ENCODE data around the gene BICD2.
"Not testable (repeated sequence)": the region's sequence is repeated elsewhere in the genome, so short reads cannot be mapped to it uniquely, and the experiment has no call there.

BICD2 gene

GRCh38 chr9:92769990-92770359 is 5.3 kb upstream of the BICD2 start:
- Histone ChIP-seq H3K9me3 (ENCODE audit: control insufficient read depth, insufficient read depth, low read length) (no peaks in the 10 kb centered on the region), H3K4me2 (ENCODE audit: low read length) (no peak overlapping the region), H4K20me1 (ENCODE audit: control insufficient read depth, insufficient read depth, low read depth, low read length) (no peaks in the 10 kb centered on the region), H3K9me2 (replicated peaks; ENCODE audit: control insufficient read depth, low read length) (no peaks in the 10 kb centered on the region), H3K4me3 (ENCODE audit: low read length) (no peak overlapping the region), H3K79me2 (ENCODE audit: control insufficient read depth, low read length) (no peaks in the 10 kb centered on the region), H3F3A (ENCODE audit: control insufficient read depth, insufficient read depth) (no peaks in the 10 kb centered on the region), H3K27me3 (ENCODE audit: control insufficient read depth, low read length) (no peaks in the 10 kb centered on the region; the same call in 1 of the 2 replicates), H3K27ac (ENCODE audit: low read depth, low read length) (no peak overlapping the region), H3K36me3 (ENCODE audit: control insufficient read depth, low read length) (peaks cover 3% of the 10 kb centered on the region), H3K4me1 (ENCODE audit: control insufficient read depth, low read length) (peaks cover 19% of the 10 kb centered on the region)
- no peak for TF ChIP-seq CTCF (IDR thresholded peaks at IDR 0.05; ENCODE audit: low read depth, low read length, poor library complexity, severe bottlenecking)
- TF ChIP-seq EZH2phosphoT487 (IDR thresholded peaks at IDR 0.05; ENCODE audit: borderline replicate concordance, low read length) = no peak

- H3K9me3 ChIP-seq (ENCODE audit: control insufficient read depth, insufficient read depth, low read length) = no peaks in the 10 kb centered on the region
- H3K4me1 ChIP-seq (ENCODE audit: control insufficient read depth, low read length) = peaks cover 19% of the 10 kb centered on the region
- H3K36me3 ChIP-seq (ENCODE audit: control insufficient read depth, low read length) = peaks cover 5% of the 10 kb centered on the region
- H3K27me3 ChIP-seq (ENCODE audit: control insufficient read depth, low read length) = no peaks in the 10 kb centered on the region; the same call in 1 of the 2 replicates
- no peaks in the 10 kb centered on the region for H4K20me1 ChIP-seq (ENCODE audit: control insufficient read depth, insufficient read depth, low read depth, low read length)
- TF ChIP-seq EZH2phosphoT487 (IDR thresholded peaks at IDR 0.05; ENCODE audit: borderline replicate concordance, low read length) (no peak), CTCF (IDR thresholded peaks at IDR 0.05; ENCODE audit: low read depth, low read length, poor library complexity, severe bottlenecking) (no peak)
- no peak overlapping the region for H3K4me2 ChIP-seq (ENCODE audit: low read length)
- H3K4me3 ChIP-seq (ENCODE audit: low read length) = no peak overlapping the region
- H3K9me2 ChIP-seq (replicated peaks; ENCODE audit: control insufficient read depth, low read length) = no peaks in the 10 kb centered on the region
- H3K27ac ChIP-seq (ENCODE audit: low read depth, low read length) = no peak overlapping the region
- peaks cover 3% of the 10 kb centered on the region for H3K79me2 ChIP-seq (ENCODE audit: control insufficient read depth, low read length)
- H3F3A ChIP-seq (ENCODE audit: control insufficient read depth, insufficient read depth) = no peaks in the 10 kb centered on the region
Observed at GRCh38 chr9:92769286-92769685, 4.7 kb upstream of the BICD2 start.

- peaks cover 19% of the 10 kb centered on the region for H3K4me1 ChIP-seq (ENCODE audit: control insufficient read depth, low read length)
- H3K9me2 ChIP-seq (replicated peaks; ENCODE audit: control insufficient read depth, low read length); H3K4me2 ChIP-seq (ENCODE audit: low read length); H3K79me2 ChIP-seq (ENCODE audit: control insufficient read depth, low read length); H3F3A ChIP-seq (ENCODE audit: control insufficient read depth, insufficient read depth); H4K20me1 ChIP-seq (ENCODE audit: control insufficient read depth, insufficient read depth, low read depth, low read length); H3K27ac ChIP-seq (ENCODE audit: low read depth, low read length); H3K4me3 ChIP-seq (ENCODE audit: low read length); H3K9me3 ChIP-seq (ENCODE audit: control insufficient read depth, insufficient read depth, low read length); H3K36me3 ChIP-seq (ENCODE audit: control insufficient read depth, low read length); H3K27me3 ChIP-seq (ENCODE audit: control insufficient read depth, low read length): not testable (repeated sequence)
Observed at GRCh38 chr9:92768816-92769215, 4.2 kb upstream of the BICD2 start.

GRCh38 chr9:92767066-92768054 is 2.7 kb upstream of the BICD2 start:
- Histone ChIP-seq H3K4me3 (ENCODE audit: low read length) (no peak overlapping the region), H3K4me1 (ENCODE audit: control insufficient read depth, low read length) (peaks cover 32% of the 10 kb centered on the region), H3F3A (ENCODE audit: control insufficient read depth, insufficient read depth) (no peaks in the 10 kb centered on the region), H3K4me2 (ENCODE audit: low read length) (no peak overlapping the region), H3K9me2 (replicated peaks; ENCODE audit: control insufficient read depth, low read length) (no peaks in the 10 kb centered on the region), H3K27me3 (ENCODE audit: control insufficient read depth, low read length) (no peaks in the 10 kb centered on the region), H3K9me3 (ENCODE audit: control insufficient read depth, insufficient read depth, low read length) (no peaks in the 10 kb centered on the region), H3K27ac (ENCODE audit: low read depth, low read length) (no peak overlapping the region), H4K20me1 (ENCODE audit: control insufficient read depth, insufficient read depth, low read depth, low read length) (peaks cover 7% of the 10 kb centered on the region), H3K36me3 (ENCODE audit: control insufficient read depth, low read length) (peaks cover 14% of the 10 kb centered on the region), H3K79me2 (ENCODE audit: control insufficient read depth, low read length) (peaks cover 22% of the 10 kb centered on the region)
- TF ChIP-seq CTCF (IDR thresholded peaks at IDR 0.05; ENCODE audit: low read depth, low read length, poor library complexity, severe bottlenecking) (no peak), EZH2phosphoT487 (IDR thresholded peaks at IDR 0.05; ENCODE audit: borderline replicate concordance, low read length) (no peak)
